Glomerular visceral epithelial cell (primary cell): ENCODE data around the gene OTUD5.
"Not testable (repeated sequence)": the region's sequence is repeated elsewhere in the genome, so short reads cannot be mapped to it uniquely, and the experiment has no call there.

ENCODE experiments used
- DNase-seq: peaks from one replicate; pipeline ENCODE4 v3.0.0-alpha.2; 2016; ENCODE audit errors: extremely low spot score

OTUD5 gene

GRCh38 chrX:48957477-48957826 is at the start of gene OTUD5:
Gene OTUD5, minus strand, starts transcription at chrX:48957607. Its CDS starts 37 bp downstream, at chrX:48957570.
- no peak for DNase-seq

GRCh38 chrX:49003696-49004095 is 46.3 kb upstream of the OTUD5 start:
- DNase-seq, result no peak

- peak; percentile 83 for DNase-seq
Measured at GRCh38 chrX:49002091-49002935, 44.9 kb upstream of the OTUD5 start, which contains the start of gene GRIPAP1. Gene GRIPAP1, minus strand, starts transcription at chrX:49002264. Its CDS starts 35 bp downstream, at chrX:49002229.

GRCh38 chrX:49001521-49002090 is 44.2 kb upstream of the OTUD5 start:
- peak; percentile 42 for DNase-seq

- no peak for DNase-seq
Measured at GRCh38 chrX:49000636-49001035, 43.2 kb upstream of the OTUD5 start.

- no peak for DNase-seq
Measured at GRCh38 chrX:48999030-48999429, 41.6 kb upstream of the OTUD5 start.

- no peak for DNase-seq
Measured at GRCh38 chrX:48998391-48998790, 41.0 kb upstream of the OTUD5 start.

- DNase-seq, result no peak
Measured at GRCh38 chrX:48997865-48998264, 40.5 kb upstream of the OTUD5 start.

- no peak for DNase-seq
Measured at GRCh38 chrX:48997455-48997854, 40.0 kb upstream of the OTUD5 start.

- no peak for DNase-seq
Measured at GRCh38 chrX:48996969-48997368, 39.6 kb upstream of the OTUD5 start.

- DNase-seq, result no peak
Measured at GRCh38 chrX:48992341-48992740, 34.9 kb upstream of the OTUD5 start.

- DNase-seq, result no peak
Measured at GRCh38 chrX:48989483-48989882, 32.1 kb upstream of the OTUD5 start.

GRCh38 chrX:48983896-48984295 is 26.5 kb upstream of the OTUD5 start:
- DNase-seq, result no peak

- no peak for DNase-seq
Measured at GRCh38 chrX:48983081-48983480, 25.7 kb upstream of the OTUD5 start.

GRCh38 chrX:48981178-48981577 is 23.8 kb upstream of the OTUD5 start:
- no peak for DNase-seq

GRCh38 chrX:48980341-48980740 is 22.9 kb upstream of the OTUD5 start:
- not testable (repeated sequence) for DNase-seq

- no peak for DNase-seq
Measured at GRCh38 chrX:48978226-48978625, 20.8 kb upstream of the OTUD5 start.

GRCh38 chrX:48976086-48976485 is 18.7 kb upstream of the OTUD5 start:
- DNase-seq, result no peak

GRCh38 chrX:48975541-48975940 is 18.1 kb upstream of the OTUD5 start:
- DNase-seq, result no peak

- DNase-seq, result no peak
Measured at GRCh38 chrX:48975041-48975440, 17.6 kb upstream of the OTUD5 start.

- no peak for DNase-seq
Measured at GRCh38 chrX:48974574-48974973, 17.2 kb upstream of the OTUD5 start.

GRCh38 chrX:48974033-48974432 is 16.6 kb upstream of the OTUD5 start:
- DNase-seq, result no peak
